CD4-positive, alpha-beta T cell (primary cell): Measurements from ENCODE around the gene SIGLEC15. TPM values are rescaled to one million over a fixed set of nuclear protein-coding genes. Genes with fewer than 3 reads are reported as not detected.

Experiments used
- ATAC-seq: fragments of 200-7000 bp; cut with Tn5 transposase; one replicate; pipeline ENCODE4 v1.10.0; 2022; ENCODE audit warnings: mild to moderate bottlenecking; ENCODE audit not compliant: poor library complexity
- CTCF ChIA-PET: fragments of 350-600 bp; sonication (Branson Sonifier 250); formaldehyde crosslinking; loops from one replicate; lab custom pipeline; 2021; ENCODE audit warnings: antibody characterized with exemption, inconsistent platforms; lab: Charles Lee
- POLR2A ChIA-PET: fragments of 350-600 bp; sonication (Branson Sonifier 250); formaldehyde crosslinking; loops from one replicate; lab custom pipeline; 2021; ENCODE audit warnings: antibody characterized with exemption, inconsistent platforms; lab: Charles Lee
- DNase-seq, 14 experiments: peaks; one replicate each; pipeline ENCODE4 v3.0.0-alpha.2; 2013 to 2020; ENCODE audit warnings: mixed read lengths in 2 of 14
- H3K27ac ChIP-seq, 2 donors: one replicate each; pipeline versions ENCODE4 v1.5.1 to v1.7.0; 2013; ENCODE audit warnings: low read length in 2 of 2, low read depth in 1 of 2, mild to moderate bottlenecking in 1 of 2
- H3K27me3 ChIP-seq, 2 experiments: 1 replicate in 1 of 2; 2 replicates in 1 of 2; pipeline versions ENCODE4 v1.6.1 to v1.7.0; 2013; ENCODE audit warnings: low read length in 2 of 2, control low read depth in 1 of 2, mild to moderate bottlenecking in 1 of 2, moderate library complexity in 1 of 2; ENCODE audit not compliant: insufficient read depth in 2 of 2, control insufficient read depth in 1 of 2
- H3K36me3 ChIP-seq: one replicate; pipeline ENCODE4 v1.6.1; 2013; ENCODE audit warnings: low read length, control low read depth; ENCODE audit not compliant: insufficient read depth
- H3K4me1 ChIP-seq: one replicate; pipeline ENCODE4 v1.6.1; 2013; ENCODE audit warnings: low read length, control low read depth; ENCODE audit not compliant: insufficient read depth
- H3K4me3 ChIP-seq: one replicate; pipeline ENCODE4 v1.5.1; 2013; ENCODE audit warnings: mild to moderate bottlenecking, low read length, moderate library complexity
- H3K9me3 ChIP-seq, 2 experiments: 1 replicate in 1 of 2; 2 replicates in 1 of 2; pipeline versions ENCODE4 v1.6.1 to v1.7.0; 2013; ENCODE audit warnings: low read length in 2 of 2, mild to moderate bottlenecking in 2 of 2, control low read depth in 1 of 2, moderate library complexity in 1 of 2; ENCODE audit not compliant: control insufficient read depth in 1 of 2, insufficient read depth in 1 of 2
- H3K27ac Mint-ChIP-seq: one replicate; pipeline ENCODE4 v1.8.0; 2020; ENCODE audit warnings: mixed read lengths
- H3K27me3 Mint-ChIP-seq: one replicate; pipeline ENCODE4 v1.8.0; 2021; ENCODE audit warnings: mixed read lengths
- H3K36me3 Mint-ChIP-seq: one replicate; pipeline ENCODE4 v1.8.0; 2021; ENCODE audit warnings: low read depth, mixed read lengths
- H3K4me1 Mint-ChIP-seq: one replicate; pipeline ENCODE4 v1.8.0; 2021; ENCODE audit warnings: low read depth, mixed read lengths
- H3K4me3 Mint-ChIP-seq: one replicate; pipeline ENCODE4 v1.8.0; 2020; ENCODE audit warnings: mild to moderate bottlenecking, mixed read lengths
- H3K9me3 Mint-ChIP-seq: one replicate; pipeline ENCODE4 v1.8.0; 2020; ENCODE audit warnings: mixed read lengths
- CTCF ChIP-seq: fragments of 200-600 bp; IDR thresholded peaks from one replicate; pipeline ENCODE4 v1.8.0; 2022; ENCODE audit warnings: antibody characterized with exemption, mild to moderate bottlenecking
- intact Hi-C, 2 experiments: fragments of 100-400 bp; cut with DNase I in 1 of 2; cut with micrococcal nuclease in 1 of 2; formaldehyde crosslinking; loops; one replicate each; pipeline versions ENCODE4 v1.15.1 to v1.9.0; 2023 to 2025; cut with DNase I, micrococcal nuclease
- total RNA-seq, 174 experiments: library from RNA in 2 of 174; stranded (reverse) in 2 of 174; gene quantifications; one replicate each; pipeline ENCODE4 v1.2.3 and lab custom pipeline; 2021 to 2026

The SIGLEC15 gene
- total RNA-seq, 2 experiments from 2014 or later, result not detected

GRCh38 chr18:45829855-45830254 lies 4.4 kb downstream of the SIGLEC15 start:
- no peak overlapping the region for H3K27ac Mint-ChIP-seq
- ChIA-PET CTCF (no interaction called here), POLR2A (interaction anchor here (0.6 kb wide), 1 partner anchor 138 kb away, joined by 3 read pairs; no protein-coding TSS in a partner anchor)
- Histone ChIP-seq H3K36me3 (no peaks in the 10 kb centered on the region), H3K27ac (no peak overlapping the region), H3K27me3 (no peaks in the 10 kb centered on the region), H3K4me1 (peaks cover 26% of the 10 kb centered on the region), H3K4me3 (no peak overlapping the region), H3K9me3 (no peaks in the 10 kb centered on the region)
- H3K4me1 Mint-ChIP-seq, result peaks cover 21% of the 10 kb centered on the region
- intact Hi-C loops, result no loop called here
- ATAC-seq (no peak), DNase-seq (no peak)
- H3K4me3 Mint-ChIP-seq, result no peak overlapping the region
- H3K9me3 Mint-ChIP-seq, result no peaks in the 10 kb centered on the region
- peaks cover 23% of the 10 kb centered on the region for H3K27me3 Mint-ChIP-seq
- no peaks in the 10 kb centered on the region for H3K36me3 Mint-ChIP-seq
- TF ChIP-seq CTCF, result no peak

- DNase-seq (no peak), ATAC-seq (no peak)
- peaks cover 0 to 7% of the 10 kb centered on the region in 2 experiments for H3K27me3 ChIP-seq
- Mint-ChIP-seq H3K4me1 (peaks cover 14% of the 10 kb centered on the region), H3K9me3 (no peaks in the 10 kb centered on the region), H3K27ac (no peak overlapping the region), H3K27me3 (peaks cover 33% of the 10 kb centered on the region), H3K36me3 (no peaks in the 10 kb centered on the region), H3K4me3 (no peak overlapping the region)
- no peak overlapping the region for H3K4me3 ChIP-seq
- peaks cover 17% of the 10 kb centered on the region for H3K4me1 ChIP-seq
- H3K9me3 ChIP-seq, result no peaks in the 10 kb centered on the region
- ChIA-PET POLR2A (no interaction called here), CTCF (no interaction called here)
- intact Hi-C loops, result no loop called here
- H3K27ac ChIP-seq, result no peak overlapping the region
- no peak for TF ChIP-seq CTCF
- H3K36me3 ChIP-seq, result no peaks in the 10 kb centered on the region
These were observed 5.4 kb downstream of the SIGLEC15 start for GRCh38 chr18:45830917-45831316.

DNA sequence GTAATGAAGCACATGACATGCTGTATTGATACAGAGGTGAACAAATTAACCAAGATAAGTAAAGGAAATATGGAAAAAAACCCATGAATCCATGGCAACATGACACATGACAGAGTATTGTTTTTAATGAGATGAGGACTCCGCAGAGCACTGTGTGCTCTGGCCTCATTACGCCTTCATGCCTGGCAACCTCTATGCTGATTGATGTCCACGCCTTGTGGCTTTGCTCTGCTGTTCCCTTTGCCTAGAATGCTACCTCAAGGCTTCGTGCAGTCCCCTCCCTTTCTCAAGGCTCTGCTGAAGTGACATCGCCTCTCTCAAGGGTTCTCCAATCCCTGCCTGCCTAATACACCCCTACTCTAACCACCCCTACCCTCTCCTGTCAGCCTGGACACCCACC lies 8.4 kb downstream of the SIGLEC15 start:
- DNase-seq, result no peak
- no peak for TF ChIP-seq CTCF
- peaks cover 53% of the 10 kb centered on the region for H3K27me3 Mint-ChIP-seq
- Histone ChIP-seq H3K27ac (no peak overlapping the region), H3K36me3 (no peaks in the 10 kb centered on the region), H3K27me3 (peaks cover 21 to 28% of the 10 kb centered on the region in 2 experiments), H3K4me3 (no peak overlapping the region), H3K4me1 (peaks cover 17% of the 10 kb centered on the region), H3K9me3 (no peaks in the 10 kb centered on the region)
- intact Hi-C loops, result no loop called here
- CTCF ChIA-PET, result no interaction called here
- no peak overlapping the region for H3K27ac Mint-ChIP-seq
- peaks cover 7% of the 10 kb centered on the region for H3K4me1 Mint-ChIP-seq
- H3K4me3 Mint-ChIP-seq, result no peak overlapping the region
- H3K9me3 Mint-ChIP-seq, result no peaks in the 10 kb centered on the region
- POLR2A ChIA-PET, result no interaction called here
- ATAC-seq, result no peak
- no peaks in the 10 kb centered on the region for H3K36me3 Mint-ChIP-seq
